A549 (cell line): Measurements from ENCODE around the gene UROD.

Experiments
- EP300 ChIP-seq, 2 experiments: fragments of >200 bp; sonication (Bioruptor Twin); formaldehyde crosslinking; IDR thresholded peaks; 2 replicates in 1 of 2; 3 replicates in 1 of 2; pipeline ENCODE4 v1.6.1; 2016 to 2017
- FOSB ChIP-seq: fragments of 250-450 bp; sonication (Bioruptor Pico); IDR thresholded peaks from 2 replicates; pipeline ENCODE4 v1.5.0; 2020; ENCODE audit warnings: mild to moderate bottlenecking, moderate library complexity
- HOXB13 ChIP-seq: fragments of 250-450 bp; sonication (Bioruptor Pico); IDR thresholded peaks from 2 replicates; pipeline ENCODE4 v1.5.0; 2020; ENCODE audit warnings: low read depth, mild to moderate bottlenecking, moderate library complexity
- POLR2A ChIP-seq: IDR thresholded peaks from 2 replicates; pipeline ENCODE4 v1.6.1; 2012; ENCODE audit warnings: mild to moderate bottlenecking, low read length
- RNF2 ChIP-seq: fragments of 200-600 bp; sonication (generic); IDR thresholded peaks from 2 replicates; pipeline ENCODE4 v1.6.1; 2016; ENCODE audit warnings: low read depth, mild to moderate bottlenecking, antibody characterized with exemption, moderate library complexity, borderline replicate concordance
- SMC3 ChIP-seq: fragments of >200 bp; sonication (Bioruptor Twin); formaldehyde crosslinking; IDR thresholded peaks from 3 replicates; pipeline ENCODE4 v1.6.1; 2018; ENCODE audit warnings: inconsistent platforms
- SREBF2 ChIP-seq: fragments of 450-650 bp; IDR thresholded peaks from 2 replicates; pipeline ENCODE4 v1.6.1; 2014; ENCODE audit warnings: mild to moderate bottlenecking, moderate library complexity
- TP53 ChIP-seq: fragments of 250-450 bp; sonication (Bioruptor Pico); IDR thresholded peaks from 2 replicates; pipeline ENCODE4 v1.5.0; 2021; ENCODE audit warnings: mild to moderate bottlenecking, moderate library complexity
- TF ChIP-seq, protein P1 (sequence below): fragments of >200 bp; sonication (Bioruptor Twin); formaldehyde crosslinking; IDR thresholded peaks from 3 replicates; pipeline ENCODE4 v1.5.1; 2016
- TF ChIP-seq, protein P2 (sequence below): fragments of 200-600 bp; sonication (generic); IDR thresholded peaks from 2 replicates; pipeline ENCODE4 v1.6.1; 2016; ENCODE audit warnings: antibody characterized with exemption, mild to moderate bottlenecking, moderate library complexity
- TF ChIP-seq, protein P3 (sequence below): IDR thresholded peaks from 2 replicates; pipeline ENCODE4 v1.6.1; 2012

DNA sequence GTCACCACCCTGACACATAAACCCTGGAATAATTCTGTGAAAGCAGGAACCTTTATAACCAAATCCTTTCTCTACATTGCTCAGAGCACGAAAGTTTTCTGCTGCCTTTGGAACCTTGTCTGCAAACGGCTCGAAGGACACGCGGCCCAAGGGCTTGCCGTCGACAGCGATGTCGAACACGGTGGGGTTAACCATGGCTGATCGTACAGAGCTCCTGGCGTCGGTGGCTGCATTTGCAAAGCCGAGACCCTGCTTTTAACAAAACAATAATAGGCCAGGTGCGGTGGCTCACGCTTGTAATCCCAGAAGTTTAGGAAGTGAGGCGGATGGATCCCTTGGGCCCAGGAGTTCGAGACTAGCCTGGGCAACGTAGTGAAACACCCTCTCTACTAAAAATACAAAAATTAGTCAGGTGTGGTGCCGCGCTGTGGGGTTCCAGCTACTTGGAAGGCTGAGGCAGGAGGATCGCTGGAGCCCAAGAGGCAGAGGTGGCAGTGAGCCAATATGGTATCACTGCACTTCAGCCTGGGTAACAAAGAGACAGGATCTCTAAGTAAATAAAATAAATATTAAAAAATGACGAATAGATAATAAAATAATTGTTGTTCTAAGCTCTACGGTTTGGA, 23.4 kb upstream of the UROD start:
- TF ChIP-seq, protein P1, sequence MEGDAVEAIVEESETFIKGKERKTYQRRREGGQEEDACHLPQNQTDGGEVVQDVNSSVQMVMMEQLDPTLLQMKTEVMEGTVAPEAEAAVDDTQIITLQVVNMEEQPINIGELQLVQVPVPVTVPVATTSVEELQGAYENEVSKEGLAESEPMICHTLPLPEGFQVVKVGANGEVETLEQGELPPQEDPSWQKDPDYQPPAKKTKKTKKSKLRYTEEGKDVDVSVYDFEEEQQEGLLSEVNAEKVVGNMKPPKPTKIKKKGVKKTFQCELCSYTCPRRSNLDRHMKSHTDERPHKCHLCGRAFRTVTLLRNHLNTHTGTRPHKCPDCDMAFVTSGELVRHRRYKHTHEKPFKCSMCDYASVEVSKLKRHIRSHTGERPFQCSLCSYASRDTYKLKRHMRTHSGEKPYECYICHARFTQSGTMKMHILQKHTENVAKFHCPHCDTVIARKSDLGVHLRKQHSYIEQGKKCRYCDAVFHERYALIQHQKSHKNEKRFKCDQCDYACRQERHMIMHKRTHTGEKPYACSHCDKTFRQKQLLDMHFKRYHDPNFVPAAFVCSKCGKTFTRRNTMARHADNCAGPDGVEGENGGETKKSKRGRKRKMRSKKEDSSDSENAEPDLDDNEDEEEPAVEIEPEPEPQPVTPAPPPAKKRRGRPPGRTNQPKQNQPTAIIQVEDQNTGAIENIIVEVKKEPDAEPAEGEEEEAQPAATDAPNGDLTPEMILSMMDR = no peak
- no peak for TF ChIP-seq TP53 (CRISPR knock-in tag)
- no peak for TF ChIP-seq POLR2A
- TF ChIP-seq RNF2 = no peak
- no peak for TF ChIP-seq FOSB (CRISPR knock-in tag)
- no peak for TF ChIP-seq SREBF2
- no peak for TF ChIP-seq HOXB13
- TF ChIP-seq SMC3 = no peak
- TF ChIP-seq, protein P2, sequence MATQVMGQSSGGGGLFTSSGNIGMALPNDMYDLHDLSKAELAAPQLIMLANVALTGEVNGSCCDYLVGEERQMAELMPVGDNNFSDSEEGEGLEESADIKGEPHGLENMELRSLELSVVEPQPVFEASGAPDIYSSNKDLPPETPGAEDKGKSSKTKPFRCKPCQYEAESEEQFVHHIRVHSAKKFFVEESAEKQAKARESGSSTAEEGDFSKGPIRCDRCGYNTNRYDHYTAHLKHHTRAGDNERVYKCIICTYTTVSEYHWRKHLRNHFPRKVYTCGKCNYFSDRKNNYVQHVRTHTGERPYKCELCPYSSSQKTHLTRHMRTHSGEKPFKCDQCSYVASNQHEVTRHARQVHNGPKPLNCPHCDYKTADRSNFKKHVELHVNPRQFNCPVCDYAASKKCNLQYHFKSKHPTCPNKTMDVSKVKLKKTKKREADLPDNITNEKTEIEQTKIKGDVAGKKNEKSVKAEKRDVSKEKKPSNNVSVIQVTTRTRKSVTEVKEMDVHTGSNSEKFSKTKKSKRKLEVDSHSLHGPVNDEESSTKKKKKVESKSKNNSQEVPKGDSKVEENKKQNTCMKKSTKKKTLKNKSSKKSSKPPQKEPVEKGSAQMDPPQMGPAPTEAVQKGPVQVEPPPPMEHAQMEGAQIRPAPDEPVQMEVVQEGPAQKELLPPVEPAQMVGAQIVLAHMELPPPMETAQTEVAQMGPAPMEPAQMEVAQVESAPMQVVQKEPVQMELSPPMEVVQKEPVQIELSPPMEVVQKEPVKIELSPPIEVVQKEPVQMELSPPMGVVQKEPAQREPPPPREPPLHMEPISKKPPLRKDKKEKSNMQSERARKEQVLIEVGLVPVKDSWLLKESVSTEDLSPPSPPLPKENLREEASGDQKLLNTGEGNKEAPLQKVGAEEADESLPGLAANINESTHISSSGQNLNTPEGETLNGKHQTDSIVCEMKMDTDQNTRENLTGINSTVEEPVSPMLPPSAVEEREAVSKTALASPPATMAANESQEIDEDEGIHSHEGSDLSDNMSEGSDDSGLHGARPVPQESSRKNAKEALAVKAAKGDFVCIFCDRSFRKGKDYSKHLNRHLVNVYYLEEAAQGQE = no peak
- TF ChIP-seq, protein P3, sequence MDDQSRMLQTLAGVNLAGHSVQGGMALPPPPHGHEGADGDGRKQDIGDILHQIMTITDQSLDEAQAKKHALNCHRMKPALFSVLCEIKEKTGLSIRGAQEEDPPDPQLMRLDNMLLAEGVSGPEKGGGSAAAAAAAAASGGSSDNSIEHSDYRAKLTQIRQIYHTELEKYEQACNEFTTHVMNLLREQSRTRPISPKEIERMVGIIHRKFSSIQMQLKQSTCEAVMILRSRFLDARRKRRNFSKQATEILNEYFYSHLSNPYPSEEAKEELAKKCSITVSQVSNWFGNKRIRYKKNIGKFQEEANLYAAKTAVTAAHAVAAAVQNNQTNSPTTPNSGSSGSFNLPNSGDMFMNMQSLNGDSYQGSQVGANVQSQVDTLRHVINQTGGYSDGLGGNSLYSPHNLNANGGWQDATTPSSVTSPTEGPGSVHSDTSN = no peak
- TF ChIP-seq EP300 (IDR thresholded peaks at IDR 0.05) = no peak
